ENCODE data around the gene DTNB.
"Not testable (repeated sequence)": the region's sequence is repeated elsewhere in the genome, so short reads cannot be mapped to it uniquely, and the experiment has no call there.

The DTNB gene

DNA sequence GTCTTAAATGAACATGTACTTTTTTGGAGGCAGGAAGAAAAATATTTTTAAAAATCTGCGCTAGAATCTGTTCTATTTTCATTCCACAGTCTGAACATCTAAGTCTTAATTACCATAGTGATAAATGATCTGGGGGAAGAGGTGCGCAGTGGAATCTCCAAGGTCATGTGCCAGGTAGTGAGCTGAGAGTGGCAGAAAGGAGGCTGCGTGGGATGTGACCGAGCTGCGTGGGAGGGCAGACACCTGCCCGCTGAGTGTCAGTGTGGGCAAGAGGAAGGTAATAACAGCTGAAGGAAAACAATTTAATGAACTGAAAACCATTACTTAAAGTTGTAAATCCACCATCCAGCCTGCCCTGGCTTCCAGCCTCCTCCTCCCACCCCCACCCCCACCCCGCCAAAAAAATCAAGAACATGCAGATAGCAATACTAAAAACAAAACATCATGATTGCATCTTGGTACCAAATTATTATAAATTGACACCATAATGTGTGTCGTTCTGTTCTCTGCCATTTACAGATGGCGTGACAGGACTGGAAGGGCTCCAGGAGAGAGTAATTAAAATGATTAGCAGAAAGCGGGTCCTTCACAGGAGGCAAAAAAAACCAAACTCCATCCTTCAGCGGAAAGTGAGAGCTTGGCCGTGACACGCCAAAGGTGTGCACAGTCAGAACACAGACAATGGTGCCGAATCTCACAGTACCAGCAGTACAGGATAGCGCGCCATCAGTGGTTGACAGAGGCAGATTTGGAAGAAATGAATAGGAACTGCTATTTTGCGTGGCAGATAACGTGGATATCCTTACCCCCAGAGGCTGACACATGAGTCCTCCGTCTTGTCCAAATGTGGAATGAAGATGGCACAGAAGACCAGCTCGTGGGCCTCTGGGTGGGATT, 11.4 kb upstream of the DTNB start:
- WGBS, 2 experiments (ENCODE audit: insufficient coverage in 2 of 2): 90 to 94% methylated on average over 15 of the region's 20 CpGs
- Histone ChIP-seq H3K4me3 (ENCODE audit: extremely low read depth, insufficient read depth, low read length, poor library complexity, severe bottlenecking) (no peak overlapping the region), H3K4me1 (ENCODE audit: control insufficient read depth, insufficient read depth, low read length, poor library complexity, severe bottlenecking) (peaks cover under 1% of the 10 kb centered on the region), H3K36me3 (ENCODE audit: control insufficient read depth, insufficient read depth, low read length) (no peaks in the 10 kb centered on the region), H3K9me3 (ENCODE audit: control insufficient read depth, low read length) (no peaks in the 10 kb centered on the region), H3K27ac (ENCODE audit: low read depth, low read length, severe bottlenecking) (no peak overlapping the region)

- H3K9me3 ChIP-seq (ENCODE audit: control insufficient read depth, low read length): no peaks in the 10 kb centered on the region
- H3K4me1 ChIP-seq (ENCODE audit: control insufficient read depth, insufficient read depth, low read length, poor library complexity, severe bottlenecking): no peaks in the 10 kb centered on the region
- H3K27ac ChIP-seq (ENCODE audit: low read depth, low read length, severe bottlenecking): no peak overlapping the region
- no peaks in the 10 kb centered on the region for H3K36me3 ChIP-seq (ENCODE audit: control insufficient read depth, insufficient read depth, low read length)
- 92% methylated on average over 1 to 2 of the region's 4 CpGs for WGBS, 2 experiments (ENCODE audit: insufficient coverage in 2 of 2)
- no peak overlapping the region for H3K4me3 ChIP-seq (ENCODE audit: extremely low read depth, insufficient read depth, low read length, poor library complexity, severe bottlenecking)
Measured at GRCh38 chr2:25682082-25682481, 8.7 kb upstream of the DTNB start.

DNA sequence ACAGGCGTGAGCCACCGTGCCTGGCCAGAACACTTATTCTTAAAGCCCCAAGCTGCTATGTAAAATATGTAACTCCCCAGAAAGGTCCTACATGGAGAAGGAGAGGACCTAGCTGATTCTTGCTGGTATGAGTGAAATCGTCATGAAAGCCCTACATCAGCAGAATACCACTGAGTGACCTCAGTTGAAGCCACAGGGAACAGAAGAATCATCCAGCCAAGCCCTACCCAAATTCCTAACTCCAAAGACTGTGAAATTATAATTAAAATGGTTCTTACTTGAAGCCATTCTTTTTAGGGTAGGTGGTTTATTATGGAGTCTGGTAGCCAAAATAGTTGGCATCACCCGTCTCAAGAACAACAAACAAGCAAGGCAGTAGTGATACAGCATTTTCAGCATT, 4.5 kb upstream of the DTNB start:
- no peak overlapping the region for H3K4me3 ChIP-seq (ENCODE audit: extremely low read depth, insufficient read depth, low read length, poor library complexity, severe bottlenecking)
- 76 to 100% methylated on average over 1 to 2 of the region's 4 CpGs for WGBS, 2 experiments (ENCODE audit: insufficient coverage in 2 of 2)
- H3K9me3 ChIP-seq (ENCODE audit: control insufficient read depth, low read length): no peaks in the 10 kb centered on the region
- H3K4me1 ChIP-seq (ENCODE audit: control insufficient read depth, insufficient read depth, low read length, poor library complexity, severe bottlenecking): no peaks in the 10 kb centered on the region
- no peak overlapping the region for H3K27ac ChIP-seq (ENCODE audit: low read depth, low read length, severe bottlenecking)
- no peaks in the 10 kb centered on the region for H3K36me3 ChIP-seq (ENCODE audit: control insufficient read depth, insufficient read depth, low read length)

- Histone ChIP-seq H3K4me3 (ENCODE audit: extremely low read depth, insufficient read depth, low read length, poor library complexity, severe bottlenecking) (peak overlapping the region; percentile 36), H3K27ac (ENCODE audit: low read depth, low read length, severe bottlenecking) (no peak overlapping the region), H3K9me3 (ENCODE audit: control insufficient read depth, low read length) (no peaks in the 10 kb centered on the region), H3K36me3 (ENCODE audit: control insufficient read depth, insufficient read depth, low read length) (no peaks in the 10 kb centered on the region), H3K4me1 (ENCODE audit: control insufficient read depth, insufficient read depth, low read length, poor library complexity, severe bottlenecking) (no peaks in the 10 kb centered on the region)
- WGBS, 2 experiments (ENCODE audit: insufficient coverage in 2 of 2): 46 to 58% methylated on average over 6 to 9 of the region's 10 CpGs
Measured at GRCh38 chr2:25674077-25674362, 643 bp upstream of the DTNB start.

- no peaks in the 10 kb centered on the region for H3K9me3 ChIP-seq (ENCODE audit: control insufficient read depth, low read length)
- H3K36me3 ChIP-seq (ENCODE audit: control insufficient read depth, insufficient read depth, low read length): no peaks in the 10 kb centered on the region
- no peak overlapping the region for H3K27ac ChIP-seq (ENCODE audit: low read depth, low read length, severe bottlenecking)
- H3K4me3 ChIP-seq (ENCODE audit: extremely low read depth, insufficient read depth, low read length, poor library complexity, severe bottlenecking): peak overlapping the region; percentile 59
- no peaks in the 10 kb centered on the region for H3K4me1 ChIP-seq (ENCODE audit: control insufficient read depth, insufficient read depth, low read length, poor library complexity, severe bottlenecking)
- 3% methylated on average over 42 to 57 of the region's 60 CpGs for WGBS, 2 experiments (ENCODE audit: insufficient coverage in 2 of 2)
Measured at GRCh38 chr2:25672494-25673299, 680 bp downstream of the DTNB start.

GRCh38 chr2:25671622-25672021, 1.8 kb downstream of the DTNB start:
- Histone ChIP-seq H3K4me1 (ENCODE audit: control insufficient read depth, insufficient read depth, low read length, poor library complexity, severe bottlenecking) (no peaks in the 10 kb centered on the region), H3K36me3 (ENCODE audit: control insufficient read depth, insufficient read depth, low read length) (no peaks in the 10 kb centered on the region), H3K27ac (ENCODE audit: low read depth, low read length, severe bottlenecking) (no peak overlapping the region), H3K9me3 (ENCODE audit: control insufficient read depth, low read length) (no peaks in the 10 kb centered on the region), H3K4me3 (ENCODE audit: extremely low read depth, insufficient read depth, low read length, poor library complexity, severe bottlenecking) (no peak overlapping the region)
- 100% methylated on average over 1 of the region's 2 CpGs; no CpG with 5 or more reads in 1 of the 2 experiments for WGBS, 2 experiments (ENCODE audit: insufficient coverage in 2 of 2)

DNA sequence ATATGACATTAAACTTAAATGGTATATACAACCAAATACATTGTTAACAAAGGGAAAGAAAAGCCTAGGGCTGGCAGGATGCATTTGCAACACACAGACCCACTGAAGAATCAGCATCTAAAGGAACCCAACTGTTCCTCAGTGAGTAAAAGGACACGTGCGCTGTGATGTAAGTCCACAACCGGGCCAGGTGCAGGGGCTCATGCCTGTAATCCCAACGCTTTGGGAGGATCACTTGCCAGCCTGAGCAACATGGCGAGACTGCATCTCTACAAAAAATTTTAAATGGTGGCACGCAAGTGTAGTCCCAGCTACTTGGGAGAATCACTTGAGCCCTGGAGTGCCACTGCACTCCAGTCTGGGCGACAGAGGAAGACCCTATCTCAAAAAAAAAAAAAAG, 3.9 kb downstream of the DTNB start:
- Histone ChIP-seq H3K9me3 (ENCODE audit: control insufficient read depth, low read length) (no peaks in the 10 kb centered on the region), H3K36me3 (ENCODE audit: control insufficient read depth, insufficient read depth, low read length) (no peaks in the 10 kb centered on the region), H3K4me1 (ENCODE audit: control insufficient read depth, insufficient read depth, low read length, poor library complexity, severe bottlenecking) (no peaks in the 10 kb centered on the region), H3K27ac (ENCODE audit: low read depth, low read length, severe bottlenecking) (no peak overlapping the region), H3K4me3 (ENCODE audit: extremely low read depth, insufficient read depth, low read length, poor library complexity, severe bottlenecking) (no peak overlapping the region)
- WGBS, 2 experiments (ENCODE audit: insufficient coverage in 2 of 2): 64 to 65% methylated on average over 5 to 7 of the region's 7 CpGs

GRCh38 chr2:25666218-25666617, 7.2 kb downstream of the DTNB start:
- Histone ChIP-seq H3K4me3 (ENCODE audit: extremely low read depth, insufficient read depth, low read length, poor library complexity, severe bottlenecking) (no peak overlapping the region), H3K9me3 (ENCODE audit: control insufficient read depth, low read length) (no peaks in the 10 kb centered on the region)

DNA sequence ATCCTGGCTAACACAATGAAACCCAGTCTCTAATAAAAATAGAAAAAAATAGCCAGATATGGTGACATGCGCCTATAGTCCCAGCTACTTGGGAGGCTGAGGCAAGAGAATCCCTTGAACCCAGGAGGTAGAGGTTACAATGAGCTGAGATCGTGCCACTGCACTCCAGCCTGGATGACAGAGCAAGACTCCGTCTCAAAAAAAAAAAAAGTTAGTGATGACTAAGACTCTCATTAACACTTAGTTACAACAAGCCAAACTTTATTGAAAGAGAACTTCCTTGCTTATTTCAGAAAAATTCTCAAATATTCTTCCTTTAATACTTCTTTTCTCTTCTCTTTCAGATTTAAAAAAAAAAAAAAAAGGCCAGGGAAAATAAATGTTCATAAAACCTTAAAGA, 7.9 kb downstream of the DTNB start:
- H3K4me1 ChIP-seq (ENCODE audit: control insufficient read depth, insufficient read depth, low read length, poor library complexity, severe bottlenecking); H3K9me3 ChIP-seq (ENCODE audit: control insufficient read depth, low read length); H3K36me3 ChIP-seq (ENCODE audit: control insufficient read depth, insufficient read depth, low read length); H3K27ac ChIP-seq (ENCODE audit: low read depth, low read length, severe bottlenecking); H3K4me3 ChIP-seq (ENCODE audit: extremely low read depth, insufficient read depth, low read length, poor library complexity, severe bottlenecking): not testable (repeated sequence)
- 80 to 100% methylated on average over 1 to 2 of the region's 3 CpGs for WGBS, 2 experiments (ENCODE audit: insufficient coverage in 2 of 2)

More at GRCh38 chr2:25666218-25666617, 7.2 kb downstream of the DTNB start:
- Histone ChIP-seq H3K4me1 (ENCODE audit: control insufficient read depth, insufficient read depth, low read length, poor library complexity, severe bottlenecking) (no peaks in the 10 kb centered on the region), H3K36me3 (ENCODE audit: control insufficient read depth, insufficient read depth, low read length) (no peaks in the 10 kb centered on the region), H3K27ac (ENCODE audit: low read depth, low read length, severe bottlenecking) (no peak overlapping the region)

DNA sequence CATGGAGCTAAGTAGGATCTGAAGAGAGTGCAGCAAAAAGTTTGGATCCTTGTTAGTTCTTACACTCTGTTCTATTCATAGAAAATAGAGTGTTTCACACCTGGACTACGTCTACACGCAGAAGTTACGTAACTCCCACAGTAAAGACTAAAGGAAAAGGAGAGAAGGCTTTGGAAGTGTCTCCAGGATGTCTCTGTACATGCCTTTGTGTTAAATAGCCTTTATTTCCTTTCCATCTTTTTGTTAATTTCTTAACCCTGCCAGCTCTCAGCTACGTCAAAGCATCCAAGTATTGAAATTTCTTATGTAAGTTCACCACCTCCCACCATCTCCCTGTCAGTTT, 8.4 kb downstream of the DTNB start:
- no peak overlapping the region for H3K27ac ChIP-seq (ENCODE audit: low read depth, low read length, severe bottlenecking)
- H3K9me3 ChIP-seq (ENCODE audit: control insufficient read depth, low read length): no peaks in the 10 kb centered on the region
- H3K4me1 ChIP-seq (ENCODE audit: control insufficient read depth, insufficient read depth, low read length, poor library complexity, severe bottlenecking): no peaks in the 10 kb centered on the region
- H3K36me3 ChIP-seq (ENCODE audit: control insufficient read depth, insufficient read depth, low read length): no peaks in the 10 kb centered on the region
- no peak overlapping the region for H3K4me3 ChIP-seq (ENCODE audit: extremely low read depth, insufficient read depth, low read length, poor library complexity, severe bottlenecking)
- 59 to 100% methylated on average over 1 to 3 of the region's 4 CpGs for WGBS, 2 experiments (ENCODE audit: insufficient coverage in 2 of 2)
